ENCODE data around the gene RAD51AP1. TPM values are rescaled to one million over a fixed set of nuclear protein-coding genes. Genes with fewer than 3 reads are reported as not detected.
A peak's percentile ranks its signal among the peaks of the same experiment; 100 is the strongest.

The RAD51AP1 gene
- total RNA-seq, 1 donor: 35.2 TPM

- TF ChIP-seq CTCF (IDR thresholded peaks at IDR 0.05; ENCODE audit: insufficient read depth, low read length): no peak
- no peak overlapping the region for H3K4me3 ChIP-seq (ENCODE audit: low read depth, low read length)
- DNase-seq (ENCODE audit: low read depth): no peak
These were observed 48.4 kb downstream of the RAD51AP1 start for GRCh38 chr12:4587108-4587507.

GRCh38 chr12:4588916-4589315 lies 50.2 kb downstream of the RAD51AP1 start:
- no peak for DNase-seq (ENCODE audit: low read depth)
- H3K4me3 ChIP-seq (ENCODE audit: low read depth, low read length): no peak overlapping the region
- no peak for TF ChIP-seq CTCF (IDR thresholded peaks at IDR 0.05; ENCODE audit: insufficient read depth, low read length)

GRCh38 chr12:4589941-4590340 lies 51.3 kb downstream of the RAD51AP1 start:
- DNase-seq (ENCODE audit: low read depth): peak; percentile 47
- no peak for TF ChIP-seq CTCF (IDR thresholded peaks at IDR 0.05; ENCODE audit: insufficient read depth, low read length)
- H3K4me3 ChIP-seq (ENCODE audit: low read depth, low read length): no peak overlapping the region

- TF ChIP-seq CTCF (IDR thresholded peaks at IDR 0.05; ENCODE audit: insufficient read depth, low read length): no peak
- DNase-seq (ENCODE audit: low read depth): no peak
- H3K4me3 ChIP-seq (ENCODE audit: low read depth, low read length): no peak overlapping the region
These were observed 52.5 kb downstream of the RAD51AP1 start for GRCh38 chr12:4591180-4591687.

GRCh38 chr12:4595881-4596280 lies 57.2 kb downstream of the RAD51AP1 start:
- H3K4me3 ChIP-seq (ENCODE audit: low read depth, low read length): no peak overlapping the region
- DNase-seq (ENCODE audit: low read depth): no peak
- TF ChIP-seq CTCF (IDR thresholded peaks at IDR 0.05; ENCODE audit: insufficient read depth, low read length): no peak

GRCh38 chr12:4603421-4603820 lies 64.7 kb downstream of the RAD51AP1 start:
- no peak overlapping the region for H3K4me3 ChIP-seq (ENCODE audit: low read depth, low read length)
- TF ChIP-seq CTCF (IDR thresholded peaks at IDR 0.05; ENCODE audit: insufficient read depth, low read length): no peak
- no peak for DNase-seq (ENCODE audit: low read depth)

GRCh38 chr12:4603946-4604345 lies 65.3 kb downstream of the RAD51AP1 start:
- no peak for TF ChIP-seq CTCF (IDR thresholded peaks at IDR 0.05; ENCODE audit: insufficient read depth, low read length)
- no peak for DNase-seq (ENCODE audit: low read depth)
- H3K4me3 ChIP-seq (ENCODE audit: low read depth, low read length): no peak overlapping the region

All from fibroblast of the aortic adventitia (primary cell).